ENCODE measurements around the gene MOB1A. TPM values are rescaled to one million over a fixed set of nuclear protein-coding genes. Genes with fewer than 3 reads are reported as not detected.

Gene MOB1A
- total RNA-seq, 2 experiments from 2014 or later, result 150 to 156 TPM

DNA sequence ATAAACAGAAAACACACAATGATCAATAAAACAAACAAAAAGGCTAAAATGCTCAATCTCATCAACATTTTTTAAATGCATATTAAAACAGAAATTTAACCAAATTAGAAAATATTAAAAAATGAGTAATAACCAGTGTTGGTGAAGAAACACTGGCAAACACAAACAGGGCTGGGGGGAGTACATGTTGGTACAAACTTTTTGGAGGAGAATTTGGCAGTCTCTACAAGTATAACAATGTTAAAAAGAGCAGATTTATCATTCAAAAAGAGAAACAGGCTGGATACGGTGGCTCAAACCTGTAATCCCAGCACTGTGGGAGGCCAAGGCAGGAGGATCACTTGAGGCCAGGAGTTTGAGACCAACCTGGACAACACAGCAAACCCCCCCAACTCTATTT, 13.9 kb downstream of the MOB1A start:
- DNase-seq (no peak), ATAC-seq (no peak)
- H3K36me3 Mint-ChIP-seq (ENCODE audit: low read depth), result peaks cover 38% of the 10 kb centered on the region
- H3K9me3 Mint-ChIP-seq, result no peaks in the 10 kb centered on the region
- POLR2A ChIA-PET, result interaction anchor here (1.4 to 1.5 kb wide), 2 partner anchors 14 kb away, joined by 5 to 6 read pairs; partner anchors contain the start of gene MOB1A
- CTCF ChIA-PET, result interaction anchor here (1.0 to 3.1 kb wide), 2 partner anchors 13 to 257 kb away, joined by 3 to 11 read pairs; partner anchors contain the start of gene MOB1A
- no peak overlapping the region for H3K4me3 Mint-ChIP-seq
- H3K27me3 Mint-ChIP-seq, result no peaks in the 10 kb centered on the region
- peaks cover 17% of the 10 kb centered on the region for H3K4me1 Mint-ChIP-seq (ENCODE audit: low read depth)
- peak overlapping the region; percentile 46 for H3K27ac Mint-ChIP-seq
- intact Hi-C loops (cut with micrococcal nuclease), result no loop called here
- TF ChIP-seq, protein P1, sequence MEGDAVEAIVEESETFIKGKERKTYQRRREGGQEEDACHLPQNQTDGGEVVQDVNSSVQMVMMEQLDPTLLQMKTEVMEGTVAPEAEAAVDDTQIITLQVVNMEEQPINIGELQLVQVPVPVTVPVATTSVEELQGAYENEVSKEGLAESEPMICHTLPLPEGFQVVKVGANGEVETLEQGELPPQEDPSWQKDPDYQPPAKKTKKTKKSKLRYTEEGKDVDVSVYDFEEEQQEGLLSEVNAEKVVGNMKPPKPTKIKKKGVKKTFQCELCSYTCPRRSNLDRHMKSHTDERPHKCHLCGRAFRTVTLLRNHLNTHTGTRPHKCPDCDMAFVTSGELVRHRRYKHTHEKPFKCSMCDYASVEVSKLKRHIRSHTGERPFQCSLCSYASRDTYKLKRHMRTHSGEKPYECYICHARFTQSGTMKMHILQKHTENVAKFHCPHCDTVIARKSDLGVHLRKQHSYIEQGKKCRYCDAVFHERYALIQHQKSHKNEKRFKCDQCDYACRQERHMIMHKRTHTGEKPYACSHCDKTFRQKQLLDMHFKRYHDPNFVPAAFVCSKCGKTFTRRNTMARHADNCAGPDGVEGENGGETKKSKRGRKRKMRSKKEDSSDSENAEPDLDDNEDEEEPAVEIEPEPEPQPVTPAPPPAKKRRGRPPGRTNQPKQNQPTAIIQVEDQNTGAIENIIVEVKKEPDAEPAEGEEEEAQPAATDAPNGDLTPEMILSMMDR (IDR thresholded peaks at IDR 0.05), result no peak

DNA sequence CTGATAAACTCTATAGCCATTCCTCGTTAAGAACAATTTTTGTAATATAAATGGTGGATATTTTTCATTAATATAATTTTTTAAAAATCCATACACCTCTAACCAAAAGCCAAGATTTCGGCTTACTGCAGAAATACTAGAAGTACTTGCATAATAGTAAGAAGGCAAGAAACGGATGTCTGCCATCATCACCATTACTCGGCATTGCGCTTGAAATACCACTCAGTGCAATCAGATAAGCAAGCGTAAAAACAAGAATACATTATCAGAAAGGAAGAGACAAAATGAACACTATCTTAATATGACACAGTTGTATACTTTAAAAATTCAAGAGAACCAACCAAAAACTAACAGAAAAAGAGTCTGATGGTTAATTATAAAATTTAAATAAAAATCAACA, 15.7 kb downstream of the MOB1A start:
- CTCF ChIA-PET, result interaction anchor here (1.0 to 3.1 kb wide), 3 partner anchors 11 to 339 kb away, joined by 4 to 11 read pairs (median 5); partner anchors contain the start of gene MOB1A
- DNase-seq (no peak), ATAC-seq (no peak)
- TF ChIP-seq, protein P1 (IDR thresholded peaks at IDR 0.05), result no peak
- Mint-ChIP-seq H3K27ac (no peak overlapping the region), H3K27me3 (no peaks in the 10 kb centered on the region), H3K4me1 (ENCODE audit: low read depth) (peaks cover 6% of the 10 kb centered on the region), H3K9me3 (no peaks in the 10 kb centered on the region), H3K4me3 (no peak overlapping the region), H3K36me3 (ENCODE audit: low read depth) (peaks cover 45% of the 10 kb centered on the region)
- intact Hi-C loops (cut with micrococcal nuclease), result no loop called here
- POLR2A ChIA-PET, result interaction anchor here (1.8 kb wide), 1 partner anchor 36 kb away, joined by 9 read pairs; the partner anchor contains the start of gene MTHFD2

DNA sequence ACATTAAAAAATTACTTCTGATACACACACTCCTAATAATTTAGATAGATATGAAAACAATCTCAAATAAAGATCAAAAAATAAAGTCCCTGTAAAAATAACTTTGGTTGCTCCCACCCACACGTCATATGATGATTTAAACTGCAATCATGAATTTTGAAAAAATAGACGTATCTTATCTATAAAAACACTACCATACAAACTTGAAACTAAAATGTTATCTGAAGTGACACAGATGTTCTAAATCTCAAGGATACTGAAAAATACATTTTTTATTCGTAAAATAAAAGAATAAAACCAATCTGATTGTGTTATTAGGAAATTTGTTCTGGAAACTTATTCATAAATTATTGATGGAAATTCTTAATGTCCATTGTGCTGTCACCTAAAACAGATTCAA, 22.8 kb downstream of the MOB1A start:
- Mint-ChIP-seq H3K9me3 (no peaks in the 10 kb centered on the region), H3K27ac (peak overlapping the region; percentile 42), H3K27me3 (no peaks in the 10 kb centered on the region), H3K4me1 (ENCODE audit: low read depth) (no peaks in the 10 kb centered on the region), H3K4me3 (no peak overlapping the region), H3K36me3 (ENCODE audit: low read depth) (peaks cover 41% of the 10 kb centered on the region)
- TF ChIP-seq, protein P1 (IDR thresholded peaks at IDR 0.05), result no peak
- ChIA-PET CTCF (interaction anchor here (0.6 to 3.1 kb wide), 4 partner anchors 9 to 331 kb away, joined by 3 to 13 read pairs (median 9); partner anchors contain the start of genes BOLA3 and MOB1A), POLR2A (interaction anchor here (1.0 to 3.4 kb wide), 3 partner anchors 9 to 44 kb away, joined by 5 to 20 read pairs (median 7); partner anchors contain the start of genes BOLA3 and MOB1A)
- ATAC-seq (no peak), DNase-seq (no peak)
- intact Hi-C loops (cut with micrococcal nuclease), result no loop called here

DNA sequence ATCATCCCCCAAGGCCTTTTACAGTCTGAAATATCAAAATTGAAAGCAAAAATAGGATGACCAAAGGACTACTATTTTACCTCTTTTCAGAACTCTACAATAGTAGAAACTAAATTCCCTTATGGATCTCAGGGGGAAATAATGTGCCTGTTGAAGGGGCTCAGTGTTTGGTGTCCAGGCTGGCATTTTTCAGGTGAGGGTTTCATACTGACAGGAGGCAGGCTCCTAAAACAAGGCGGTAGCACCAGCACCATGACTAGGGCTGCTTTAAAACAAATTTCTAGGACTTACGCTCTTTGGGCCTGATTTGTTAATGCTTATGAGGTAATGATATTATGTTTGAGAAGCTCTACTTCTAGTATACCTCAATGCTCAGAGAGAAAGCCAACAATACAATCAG, 25.7 kb downstream of the MOB1A start:
- peak overlapping the region; percentile 21 for H3K27ac Mint-ChIP-seq

More for the DNA sequence above, 25.7 kb downstream of the MOB1A start:
- POLR2A ChIA-PET, result interaction anchor here (6.5 kb wide), 1 partner anchor 26 kb away, joined by 51 read pairs; the partner anchor contains the start of gene MOB1A
- H3K27me3 Mint-ChIP-seq, result no peaks in the 10 kb centered on the region
- no peaks in the 10 kb centered on the region for H3K4me1 Mint-ChIP-seq (ENCODE audit: low read depth)
- no peak overlapping the region for H3K4me3 Mint-ChIP-seq
- TF ChIP-seq, protein P1 (IDR thresholded peaks at IDR 0.05), result no peak
- CTCF ChIA-PET, result interaction anchor here (2.3 to 6.8 kb wide), 4 partner anchors 14 to 329 kb away, joined by 8 to 55 read pairs (median 26); partner anchors contain the start of genes MOB1A and STAMBP
- DNase-seq (no peak), ATAC-seq (no peak)
- H3K36me3 Mint-ChIP-seq (ENCODE audit: low read depth), result peaks cover 29% of the 10 kb centered on the region
- no peaks in the 10 kb centered on the region for H3K9me3 Mint-ChIP-seq
- intact Hi-C loops (cut with micrococcal nuclease), result no loop called here
